ENCODE data around the gene NEURL2. TPM values are rescaled to one million over a fixed set of nuclear protein-coding genes. Genes with fewer than 3 reads are reported as not detected.

Gene NEURL2
- total RNA-seq, 1 experiment from 2014 or later: 2.3 TPM

DNA sequence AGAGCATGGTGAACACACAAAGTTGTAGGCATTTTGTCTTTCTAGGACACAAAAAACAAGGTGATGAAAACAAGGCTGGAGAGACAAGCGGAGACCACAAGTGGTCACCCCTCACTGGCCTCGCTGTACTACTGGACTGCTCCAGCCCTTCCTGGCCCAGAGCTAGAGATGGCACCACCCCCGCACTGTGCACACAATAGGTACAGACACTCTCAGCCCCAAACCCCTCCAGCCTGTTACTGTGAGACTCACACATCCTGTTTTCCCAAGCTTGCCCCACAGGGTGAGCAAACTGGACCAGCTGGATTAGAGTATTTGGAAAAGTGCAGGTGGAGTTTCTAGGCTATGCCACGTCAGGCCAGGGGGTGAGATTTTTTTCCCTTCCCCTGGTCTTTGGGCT lies 18.4 kb downstream of the NEURL2 start:
- Histone ChIP-seq H3F3A (ENCODE audit: low read length, unreplicated experiment) (no peaks in the 10 kb centered on the region), H4K20me1 (ENCODE audit: low read length) (no peaks in the 10 kb centered on the region), H3K9me2 (replicated peaks; ENCODE audit: low read length) (no peaks in the 10 kb centered on the region), H3K27ac (ENCODE audit: low read length) (peak overlapping the region; percentile 83), H3K4me1 (ENCODE audit: insufficient read depth, low read length) (peaks cover 32% of the 10 kb centered on the region), H3K9me3 (ENCODE audit: low read length) (no peaks in the 10 kb centered on the region), H3K27me3 (ENCODE audit: low read length) (no peaks in the 10 kb centered on the region), H3K4me3 (ENCODE audit: low read length) (no peak overlapping the region), H3K9ac (ENCODE audit: low read length) (peak overlapping the region; percentile 31; the same call in 1 of the 2 replicates), H3K4me2 (ENCODE audit: low read length) (peak overlapping the region; percentile 52), H2AFZ (ENCODE audit: low read length) (no peak overlapping the region), H3K36me3 (ENCODE audit: low read depth, low read length) (no peaks in the 10 kb centered on the region), H3K79me2 (ENCODE audit: low read length) (no peaks in the 10 kb centered on the region)
- ATAC-seq: peak; percentile 17
- ChIA-PET CTCF (no interaction called here), POLR2A (ENCODE audit: unreplicated experiment) (no interaction called here)
- intact Hi-C loops (cut with micrococcal nuclease): no loop called here
- no TSS peak for BruUV-seq (replicated peaks)
- peak; percentile 88 for DNase-seq
- no peak for TF ChIP-seq EZH2phosphoT487 (IDR thresholded peaks at IDR 0.05; ENCODE audit: borderline replicate concordance, low read length)

DNA sequence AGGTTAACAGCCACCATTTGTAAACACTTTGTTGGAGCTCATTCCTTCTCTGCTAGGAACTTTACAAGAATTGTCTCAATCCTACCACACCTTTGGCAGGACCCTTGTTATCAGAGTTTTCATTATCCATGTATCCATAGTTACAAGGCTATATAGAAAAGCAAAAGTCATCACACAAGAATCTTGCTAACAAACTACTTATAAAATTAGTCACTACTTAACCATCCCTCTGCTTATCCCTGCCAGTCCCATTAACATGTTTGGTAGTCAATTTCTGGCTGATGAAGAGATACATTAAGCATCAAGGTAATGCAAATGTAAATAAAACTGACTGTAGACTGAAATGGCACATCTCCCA lies 23.2 kb downstream of the NEURL2 start:
- H3K4me2 ChIP-seq (ENCODE audit: low read length): peak overlapping the region; percentile 62
- peak overlapping the region; percentile 8; the same call in 1 of the 2 replicates for H3K4me3 ChIP-seq (ENCODE audit: low read length)
- ATAC-seq (peak; percentile 94), DNase-seq (peak; percentile 91)
- H3K27ac ChIP-seq (ENCODE audit: low read length): peak overlapping the region; percentile 85
- H3K79me2 ChIP-seq (ENCODE audit: low read length): no peaks in the 10 kb centered on the region
- TF ChIP-seq, protein P1, sequence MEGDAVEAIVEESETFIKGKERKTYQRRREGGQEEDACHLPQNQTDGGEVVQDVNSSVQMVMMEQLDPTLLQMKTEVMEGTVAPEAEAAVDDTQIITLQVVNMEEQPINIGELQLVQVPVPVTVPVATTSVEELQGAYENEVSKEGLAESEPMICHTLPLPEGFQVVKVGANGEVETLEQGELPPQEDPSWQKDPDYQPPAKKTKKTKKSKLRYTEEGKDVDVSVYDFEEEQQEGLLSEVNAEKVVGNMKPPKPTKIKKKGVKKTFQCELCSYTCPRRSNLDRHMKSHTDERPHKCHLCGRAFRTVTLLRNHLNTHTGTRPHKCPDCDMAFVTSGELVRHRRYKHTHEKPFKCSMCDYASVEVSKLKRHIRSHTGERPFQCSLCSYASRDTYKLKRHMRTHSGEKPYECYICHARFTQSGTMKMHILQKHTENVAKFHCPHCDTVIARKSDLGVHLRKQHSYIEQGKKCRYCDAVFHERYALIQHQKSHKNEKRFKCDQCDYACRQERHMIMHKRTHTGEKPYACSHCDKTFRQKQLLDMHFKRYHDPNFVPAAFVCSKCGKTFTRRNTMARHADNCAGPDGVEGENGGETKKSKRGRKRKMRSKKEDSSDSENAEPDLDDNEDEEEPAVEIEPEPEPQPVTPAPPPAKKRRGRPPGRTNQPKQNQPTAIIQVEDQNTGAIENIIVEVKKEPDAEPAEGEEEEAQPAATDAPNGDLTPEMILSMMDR (conservative IDR thresholded peaks at IDR 0.05; ENCODE audit: low read depth, low read length): no peak
- TF ChIP-seq EZH2 (IDR thresholded peaks at IDR 0.05; ENCODE audit: low read length, unreplicated experiment) (no peak), EZH2phosphoT487 (IDR thresholded peaks at IDR 0.05; ENCODE audit: borderline replicate concordance, low read length) (no peak)
- peak overlapping the region; percentile 35 for H3K9ac ChIP-seq (ENCODE audit: low read length)
- H3K4me1 ChIP-seq (ENCODE audit: insufficient read depth, low read length): peaks cover 28% of the 10 kb centered on the region
- CTCF ChIA-PET: interaction anchor here (0.6 kb wide), 1 partner anchor 68 kb away, joined by 3 read pairs; no protein-coding TSS in a partner anchor
- no peaks in the 10 kb centered on the region for H3K9me3 ChIP-seq (ENCODE audit: low read length)
- no peaks in the 10 kb centered on the region for H3K36me3 ChIP-seq (ENCODE audit: low read depth, low read length)
- intact Hi-C loops (cut with micrococcal nuclease): loop anchor here (1.0 kb wide), 1 partner anchor 31 kb away; no protein-coding TSS in a partner anchor
- no peaks in the 10 kb centered on the region for H4K20me1 ChIP-seq (ENCODE audit: low read length)
- POLR2A ChIA-PET (ENCODE audit: unreplicated experiment): interaction anchor here (0.6 to 0.9 kb wide), 7 partner anchors 13 to 343 kb away, joined by 3 to 7 read pairs (median 5); partner anchors contain the start of gene ZSWIM1
- BruUV-seq (replicated peaks): no TSS peak
- H2AFZ ChIP-seq (ENCODE audit: low read length): peak overlapping the region; percentile 14; the same call in 1 of the 2 replicates
- H3F3A ChIP-seq (ENCODE audit: low read length, unreplicated experiment): peaks cover 2% of the 10 kb centered on the region
- H3K9me2 ChIP-seq (replicated peaks; ENCODE audit: low read length): no peaks in the 10 kb centered on the region
- H3K27me3 ChIP-seq (ENCODE audit: low read length): no peaks in the 10 kb centered on the region

DNA sequence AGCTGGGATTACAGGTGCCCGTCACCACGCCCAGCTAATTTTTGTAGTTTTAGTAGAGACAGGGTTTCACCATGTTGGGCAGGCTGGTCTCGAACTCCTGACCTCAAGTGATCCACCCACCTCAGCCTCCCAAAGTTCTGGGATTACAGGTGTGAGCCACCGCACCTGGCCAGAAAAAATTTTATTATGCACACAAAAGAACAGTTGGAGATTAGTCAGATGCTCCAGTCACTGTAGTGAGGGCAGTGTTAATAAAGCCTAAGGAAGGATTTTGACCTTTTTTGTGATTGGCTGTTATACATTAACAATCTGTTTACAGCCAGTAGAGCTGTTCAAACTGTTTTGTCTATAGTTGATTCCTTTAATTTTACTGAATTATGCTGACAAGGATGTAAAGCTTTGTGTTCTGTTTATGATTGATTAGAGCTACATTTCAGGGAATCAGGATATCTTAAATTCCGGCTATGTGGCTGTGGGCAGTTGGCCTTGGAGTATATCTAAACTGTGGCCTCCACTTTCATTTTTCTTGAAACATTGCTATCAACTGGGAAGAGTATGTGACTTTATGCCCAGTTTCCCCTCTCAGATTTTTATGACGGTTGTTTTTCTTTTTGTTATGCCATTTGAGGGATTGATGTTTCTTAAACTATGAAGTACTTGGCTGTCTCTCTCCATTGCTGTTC lies 23.7 kb downstream of the NEURL2 start:
- peak overlapping the region; percentile 62 for H3K4me2 ChIP-seq (ENCODE audit: low read length)
- TF ChIP-seq, protein P1 (conservative IDR thresholded peaks at IDR 0.05; ENCODE audit: low read depth, low read length): no peak
- TF ChIP-seq EZH2 (IDR thresholded peaks at IDR 0.05; ENCODE audit: low read length, unreplicated experiment): no peak
- no peak for TF ChIP-seq EZH2phosphoT487 (IDR thresholded peaks at IDR 0.05; ENCODE audit: borderline replicate concordance, low read length)
- intact Hi-C loops (cut with micrococcal nuclease): loop anchor here (1.0 kb wide), 1 partner anchor 31 kb away; no protein-coding TSS in a partner anchor
- ATAC-seq (peak; percentile 29), DNase-seq (no peak)
- peak overlapping the region; percentile 35 for H3K9ac ChIP-seq (ENCODE audit: low read length)
- no peaks in the 10 kb centered on the region for H3K36me3 ChIP-seq (ENCODE audit: low read depth, low read length)
- H3K9me2 ChIP-seq (replicated peaks; ENCODE audit: low read length): no peaks in the 10 kb centered on the region
- H3K4me1 ChIP-seq (ENCODE audit: insufficient read depth, low read length): peaks cover 22% of the 10 kb centered on the region
- TSS peak; percentile 99 for BruUV-seq (replicated peaks)
- H3K4me3 ChIP-seq (ENCODE audit: low read length): peak overlapping the region; percentile 8
- H2AFZ ChIP-seq (ENCODE audit: low read length): peak overlapping the region; percentile 14; the same call in 1 of the 2 replicates
- CTCF ChIA-PET: interaction anchor here (0.6 kb wide), 1 partner anchor 69 kb away, joined by 3 read pairs; no protein-coding TSS in a partner anchor
- H3F3A ChIP-seq (ENCODE audit: low read length, unreplicated experiment): peaks cover 2% of the 10 kb centered on the region
- peak overlapping the region; percentile 85 for H3K27ac ChIP-seq (ENCODE audit: low read length)
- POLR2A ChIA-PET (ENCODE audit: unreplicated experiment): interaction anchor here (0.6 to 0.9 kb wide), 7 partner anchors 14 to 343 kb away, joined by 3 to 7 read pairs (median 5); partner anchors contain the start of gene ZSWIM1
- H3K79me2 ChIP-seq (ENCODE audit: low read length): no peaks in the 10 kb centered on the region
- H4K20me1 ChIP-seq (ENCODE audit: low read length): no peaks in the 10 kb centered on the region
- H3K27me3 ChIP-seq (ENCODE audit: low read length): no peaks in the 10 kb centered on the region
- no peaks in the 10 kb centered on the region for H3K9me3 ChIP-seq (ENCODE audit: low read length)
